Thoracic aorta (tissue), 2 donors: ENCODE measurements around the gene KLHL29. TPM values are rescaled to one million over a fixed set of nuclear protein-coding genes. Genes with fewer than 3 reads are reported as not detected.

Experiments
- ATAC-seq: fragments of 150-250 bp; one replicate; pipeline ENCODE4 v1.8.0; 2017; ENCODE audit warnings: low read depth; ENCODE audit not compliant: insufficient number of reproducible peaks, low FRiP score
- DNase-seq: peaks from one replicate; pipeline ENCODE4 v3.0.0-alpha.2; 2020; ENCODE audit warnings: low spot score
- H3K27ac ChIP-seq, 2 donors: fragments of 200-600 bp; sonication (generic); 1 replicate in 1 of 2; 2 replicates in 1 of 2; pipeline ENCODE4 v1.5.1; 2016; ENCODE audit warnings: mild to moderate bottlenecking in 2 of 2, moderate library complexity in 2 of 2
- H3K27me3 ChIP-seq: fragments of 200-600 bp; sonication (generic); replicated peaks from 2 replicates; pipeline ENCODE4 v1.6.0; 2016; ENCODE audit warnings: mild to moderate bottlenecking; ENCODE audit not compliant: insufficient read depth
- H3K36me3 ChIP-seq: fragments of 200-600 bp; sonication (generic); one replicate; pipeline ENCODE4 v1.5.1; 2016
- H3K4me1 ChIP-seq, 2 donors: fragments of 200-600 bp; sonication (generic); 1 replicate in 1 of 2; 2 replicates in 1 of 2; pipeline versions ENCODE4 v1.5.1 to v1.6.0; 2016; ENCODE audit warnings: low read depth in 2 of 2, mild to moderate bottlenecking in 1 of 2; ENCODE audit not compliant: control insufficient read depth in 1 of 2
- H3K4me3 ChIP-seq: fragments of 200-600 bp; sonication (generic); 2 replicates; pipeline ENCODE4 v1.5.1; 2016; ENCODE audit warnings: mild to moderate bottlenecking
- H3K9me3 ChIP-seq: fragments of 200-600 bp; sonication (generic); 2 replicates; pipeline ENCODE4 v1.5.1; 2016
- total RNA-seq, 2 donors: library from RNA; depleted of rRNA; stranded (reverse); fragments of >200 nt; gene quantifications; one replicate each; pipeline versions ENCODE4 v1.1.0 to v1.2.3, GENCODE V29; 2016
- TF ChIP-seq, protein P1 (sequence below): fragments of 200-600 bp; sonication (generic); IDR thresholded peaks from one replicate; pipeline ENCODE4 v1.5.1; 2019; ENCODE audit warnings: antibody characterized with exemption

KLHL29 gene
- total RNA-seq, 2 donors from 2014 or later = 18.5 to 24.4 TPM

DNA sequence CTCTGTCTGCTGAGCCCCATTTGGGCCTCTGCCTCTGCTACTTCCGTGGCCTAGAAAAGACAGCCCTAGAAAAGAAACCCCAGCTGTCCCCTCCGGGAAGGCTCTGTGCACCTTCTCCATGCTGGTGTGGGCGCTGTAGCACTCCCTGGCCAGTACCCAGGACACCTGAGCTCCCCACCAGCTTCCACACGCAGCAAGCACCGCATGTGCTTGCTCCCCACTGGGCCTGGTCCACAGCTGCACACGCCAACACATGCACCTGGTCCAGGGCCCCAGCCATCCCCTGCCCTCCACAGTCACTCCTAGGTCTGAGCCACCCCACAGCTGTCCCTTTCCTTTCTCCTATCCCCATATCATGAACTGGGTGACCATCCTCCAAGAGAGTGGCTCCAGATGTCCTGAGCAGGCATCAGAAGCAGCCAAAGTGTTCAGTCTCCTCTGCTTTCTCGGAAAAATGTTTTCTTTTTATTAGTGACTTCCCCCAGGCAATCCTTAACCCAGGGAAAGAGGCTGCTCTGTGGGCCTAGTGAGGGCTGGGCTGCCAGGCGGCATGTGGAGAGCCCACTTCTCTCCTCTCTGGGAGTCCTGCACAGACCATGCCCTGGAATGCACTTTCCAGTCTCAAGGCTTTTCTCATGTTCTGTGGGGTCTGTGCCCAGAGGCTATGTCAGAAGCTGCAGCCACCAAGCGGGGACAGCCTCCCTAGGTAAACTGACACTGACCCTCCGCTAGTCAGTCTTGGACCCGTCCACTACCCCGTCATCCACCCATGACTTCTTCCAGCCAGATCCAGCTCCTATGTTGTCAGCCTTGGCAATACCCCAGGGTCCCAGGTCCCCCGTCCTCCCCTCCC is 133.7 kb downstream of the KLHL29 start:
- no peak overlapping the region for H3K27ac ChIP-seq
- peaks cover 0 to 19% of the 10 kb centered on the region in 2 donors for H3K4me1 ChIP-seq
- H3K27me3 ChIP-seq = no peaks in the 10 kb centered on the region
- H3K36me3 ChIP-seq = no peaks in the 10 kb centered on the region
- H3K9me3 ChIP-seq = no peaks in the 10 kb centered on the region
- no peak for DNase-seq
- no peak for ATAC-seq
- TF ChIP-seq, protein P1, sequence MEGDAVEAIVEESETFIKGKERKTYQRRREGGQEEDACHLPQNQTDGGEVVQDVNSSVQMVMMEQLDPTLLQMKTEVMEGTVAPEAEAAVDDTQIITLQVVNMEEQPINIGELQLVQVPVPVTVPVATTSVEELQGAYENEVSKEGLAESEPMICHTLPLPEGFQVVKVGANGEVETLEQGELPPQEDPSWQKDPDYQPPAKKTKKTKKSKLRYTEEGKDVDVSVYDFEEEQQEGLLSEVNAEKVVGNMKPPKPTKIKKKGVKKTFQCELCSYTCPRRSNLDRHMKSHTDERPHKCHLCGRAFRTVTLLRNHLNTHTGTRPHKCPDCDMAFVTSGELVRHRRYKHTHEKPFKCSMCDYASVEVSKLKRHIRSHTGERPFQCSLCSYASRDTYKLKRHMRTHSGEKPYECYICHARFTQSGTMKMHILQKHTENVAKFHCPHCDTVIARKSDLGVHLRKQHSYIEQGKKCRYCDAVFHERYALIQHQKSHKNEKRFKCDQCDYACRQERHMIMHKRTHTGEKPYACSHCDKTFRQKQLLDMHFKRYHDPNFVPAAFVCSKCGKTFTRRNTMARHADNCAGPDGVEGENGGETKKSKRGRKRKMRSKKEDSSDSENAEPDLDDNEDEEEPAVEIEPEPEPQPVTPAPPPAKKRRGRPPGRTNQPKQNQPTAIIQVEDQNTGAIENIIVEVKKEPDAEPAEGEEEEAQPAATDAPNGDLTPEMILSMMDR = no peak
- H3K4me3 ChIP-seq = no peak overlapping the region

DNA sequence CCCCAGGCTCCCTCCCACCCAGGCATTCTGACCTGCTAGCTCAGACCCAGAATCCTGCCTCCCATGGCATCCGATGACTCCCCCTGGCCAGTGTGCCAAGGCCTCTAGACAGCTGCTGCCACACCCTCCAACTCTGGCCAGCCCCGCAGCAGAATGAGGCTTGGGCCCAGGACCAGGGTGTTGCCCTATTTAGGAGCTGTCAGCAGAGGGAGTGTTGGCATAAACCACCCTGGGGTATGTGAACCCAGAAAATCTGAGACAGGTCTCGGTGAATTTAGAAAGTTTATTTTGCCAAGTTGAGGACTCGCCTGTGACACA is 134.3 kb downstream of the KLHL29 start:
- no peak overlapping the region for H3K4me3 ChIP-seq
- H3K9me3 ChIP-seq = no peaks in the 10 kb centered on the region
- no peak overlapping the region for H3K27ac ChIP-seq
- H3K4me1 ChIP-seq = peaks cover 4 to 25% of the 10 kb centered on the region in 2 donors
- TF ChIP-seq, protein P1 = no peak
- no peak for DNase-seq
- ATAC-seq = no peak
- H3K36me3 ChIP-seq = no peaks in the 10 kb centered on the region
- no peaks in the 10 kb centered on the region for H3K27me3 ChIP-seq

DNA sequence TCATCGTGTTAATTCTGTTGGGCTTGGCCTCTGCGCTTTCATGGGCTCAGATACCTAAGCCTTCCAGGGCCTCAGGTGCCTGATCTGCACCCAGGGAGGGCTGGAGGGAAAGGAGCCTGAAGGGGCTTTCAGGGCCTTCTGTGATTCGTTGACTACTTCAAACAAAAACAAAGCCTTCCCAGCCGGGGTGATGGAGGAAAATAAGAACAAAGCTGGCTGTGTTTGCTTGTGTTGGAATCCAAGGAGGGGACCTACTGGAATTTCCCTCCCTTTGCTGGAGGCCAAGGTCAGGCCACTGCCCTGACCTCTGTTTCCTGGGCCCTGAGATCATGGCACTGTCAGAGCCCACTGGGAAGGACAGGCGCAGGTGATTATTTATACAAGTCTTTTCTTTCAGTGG is 135.3 kb downstream of the KLHL29 start:
- H3K4me1 ChIP-seq = peaks cover 13 to 34% of the 10 kb centered on the region in 2 donors
- ATAC-seq (no peak), DNase-seq (no peak)
- no peaks in the 10 kb centered on the region for H3K27me3 ChIP-seq
- no peaks in the 10 kb centered on the region for H3K36me3 ChIP-seq
- no peaks in the 10 kb centered on the region for H3K9me3 ChIP-seq
- no peak overlapping the region for H3K27ac ChIP-seq
- H3K4me3 ChIP-seq = no peak overlapping the region
- TF ChIP-seq, protein P1 = no peak

DNA sequence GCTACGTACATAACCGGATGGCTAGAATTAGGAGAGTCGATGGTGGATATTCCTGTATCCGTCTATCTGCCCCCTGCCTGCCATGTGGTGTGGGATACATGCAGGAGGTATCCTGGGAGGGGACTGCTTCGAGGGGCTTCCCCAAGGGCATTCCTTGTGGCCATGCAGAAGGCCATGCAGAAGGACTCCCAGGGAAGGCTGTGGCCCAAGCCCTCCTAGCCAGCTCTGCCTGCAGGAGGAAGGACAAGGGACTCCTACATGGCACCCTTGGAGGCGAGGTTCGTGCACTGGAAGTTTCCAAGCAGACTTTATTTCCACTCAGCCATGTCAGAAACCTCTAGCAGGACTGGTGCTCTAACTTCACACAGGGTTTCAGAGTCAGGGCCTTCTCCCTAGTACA is 136.1 kb downstream of the KLHL29 start:
- no peak for ATAC-seq
- DNase-seq = no peak
- H3K9me3 ChIP-seq = no peaks in the 10 kb centered on the region
- no peaks in the 10 kb centered on the region for H3K27me3 ChIP-seq
- H3K27ac ChIP-seq = no peak overlapping the region
- peaks cover 17 to 41% of the 10 kb centered on the region in 2 donors for H3K4me1 ChIP-seq
- no peak overlapping the region for H3K4me3 ChIP-seq
- no peaks in the 10 kb centered on the region for H3K36me3 ChIP-seq
- TF ChIP-seq, protein P1 = no peak

DNA sequence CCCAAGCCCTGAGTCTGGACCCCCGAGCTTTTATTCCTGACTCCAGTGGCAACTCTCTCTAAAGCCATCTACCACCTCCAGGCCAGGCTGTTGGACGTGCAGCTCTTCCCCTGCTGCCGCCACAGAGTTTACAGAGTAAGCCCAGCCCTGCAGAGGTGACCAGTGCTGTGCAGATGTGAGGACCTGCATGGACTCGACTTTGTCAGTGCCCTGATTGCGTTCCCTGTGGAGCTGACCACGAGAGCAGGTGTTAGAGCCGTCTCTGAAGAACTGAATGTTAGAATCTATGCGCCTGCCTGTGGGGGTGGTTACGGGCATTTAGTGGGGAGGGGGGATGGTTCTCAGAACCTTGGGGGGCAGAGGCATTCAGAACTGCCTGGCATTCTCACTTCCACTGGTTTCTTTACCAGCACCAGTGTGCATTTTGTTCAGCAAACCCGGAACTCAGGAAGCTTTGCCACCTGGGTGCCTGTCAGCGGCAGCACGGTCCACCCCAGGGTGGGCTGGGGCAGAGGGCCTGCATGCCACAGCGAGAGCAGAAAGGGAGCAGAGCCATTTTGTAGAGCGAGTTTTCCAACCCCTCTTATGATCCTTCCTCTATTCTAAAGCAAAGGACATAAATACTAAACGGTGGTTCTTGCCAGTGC is 137.9 kb downstream of the KLHL29 start:
- Histone ChIP-seq H3K9me3 (no peaks in the 10 kb centered on the region), H3K27me3 (no peaks in the 10 kb centered on the region), H3K4me3 (no peak overlapping the region), H3K27ac (peak overlapping the region; percentile 93 to 95), H3K36me3 (no peaks in the 10 kb centered on the region), H3K4me1 (peaks cover 17 to 44% of the 10 kb centered on the region in 2 donors)
- TF ChIP-seq, protein P1 = no peak
- ATAC-seq = no peak
- DNase-seq = no peak
